ENCODE measurements around the gene PHF13.
"Not testable (repeated sequence)": the region's sequence is repeated elsewhere in the genome, so short reads cannot be mapped to it uniquely, and the experiment has no call there.

The PHF13 gene

GRCh38 chr1:6628971-6629479, 15.5 kb downstream of the PHF13 start:
- DNase-seq (ENCODE audit: low read depth in 2 of 2) = no peak

- no peak for DNase-seq (ENCODE audit: low read depth in 2 of 2)
Observed at GRCh38 chr1:6630027-6630426, 16.5 kb downstream of the PHF13 start.

- DNase-seq (ENCODE audit: low read depth in 2 of 2) = no peak
Observed at GRCh38 chr1:6631058-6631457, 17.5 kb downstream of the PHF13 start.

GRCh38 chr1:6632588-6633514, 19.3 kb downstream of the PHF13 start:
- DNase-seq (ENCODE audit: low read depth in 2 of 2) = no peak

GRCh38 chr1:6634371-6635052, 21.0 kb downstream of the PHF13 start:
- DNase-seq (ENCODE audit: low read depth in 2 of 2) = peak in 1 of 2 experiments; percentile 26

- no peak for DNase-seq (ENCODE audit: low read depth in 2 of 2)
Observed at GRCh38 chr1:6635161-6635909, 21.8 kb downstream of the PHF13 start.

GRCh38 chr1:6635910-6636760, 22.6 kb downstream of the PHF13 start:
- no peak for DNase-seq (ENCODE audit: low read depth in 2 of 2)

- not testable (repeated sequence) for DNase-seq (ENCODE audit: low read depth in 2 of 2)
Observed at GRCh38 chr1:6636778-6637177, 23.2 kb downstream of the PHF13 start.

- no peak for DNase-seq (ENCODE audit: low read depth in 2 of 2)
Observed at GRCh38 chr1:6637770-6638169, 24.2 kb downstream of the PHF13 start.

- DNase-seq (ENCODE audit: low read depth in 2 of 2) = no peak
Observed at GRCh38 chr1:6638226-6638625, 24.7 kb downstream of the PHF13 start.

- DNase-seq (ENCODE audit: low read depth in 2 of 2) = not testable (repeated sequence)
Observed at GRCh38 chr1:6640867-6641266, 27.3 kb downstream of the PHF13 start.

GRCh38 chr1:6645018-6645417, 31.5 kb downstream of the PHF13 start:
- DNase-seq (ENCODE audit: low read depth in 2 of 2) = no peak

- DNase-seq (ENCODE audit: low read depth in 2 of 2) = no peak
Observed at GRCh38 chr1:6646499-6647148, 33.1 kb downstream of the PHF13 start.

GRCh38 chr1:6648556-6648955, 35.0 kb downstream of the PHF13 start:
- no peak for DNase-seq (ENCODE audit: low read depth in 2 of 2)

GRCh38 chr1:6651909-6652308, 38.4 kb downstream of the PHF13 start:
- DNase-seq (ENCODE audit: low read depth in 2 of 2) = no peak

- no peak for DNase-seq (ENCODE audit: low read depth in 2 of 2)
Observed at GRCh38 chr1:6652986-6653385, 39.5 kb downstream of the PHF13 start.

- DNase-seq (ENCODE audit: low read depth in 2 of 2) = no peak
Observed at GRCh38 chr1:6653436-6654290, 40.1 kb downstream of the PHF13 start.

GRCh38 chr1:6657138-6657537, 43.6 kb downstream of the PHF13 start:
- DNase-seq (ENCODE audit: low read depth in 2 of 2) = no peak

- DNase-seq (ENCODE audit: low read depth in 2 of 2) = no peak
Observed at GRCh38 chr1:6658359-6659060, 45.0 kb downstream of the PHF13 start.

Data from stimulated activated CD4-positive, alpha-beta T cell treated with anti-CD3 and anti-CD28 coated beads, Interleukin-12 subunit alpha, Interleukin-12 subunit beta, amount 100 ng/mL, for 24 hours (primary cell).